HepG2 (cell line): ENCODE results near the gene PIEZO1. TPM values are rescaled to one million over a fixed set of nuclear protein-coding genes. Genes with fewer than 3 reads are reported as not detected.

Experiments
- CCAR2 ChIP-seq: fragments of 200-400 bp; formaldehyde crosslinking; optimal IDR thresholded peaks from 2 replicates; pipeline ENCODE3; 2018; ENCODE audit warnings: low read depth, mild to moderate bottlenecking, low read length, moderate library complexity
- CEBPG ChIP-seq: IDR thresholded peaks from 2 replicates; pipeline ENCODE4 v1.6.1; 2016
- HOXD1 ChIP-seq: sonication (generic); formaldehyde crosslinking; IDR thresholded peaks from 2 replicates; pipeline ENCODE4 v1.5.0; 2020; ENCODE audit warnings: missing genetic modification reagents
- KDM4B ChIP-seq: sonication (generic); formaldehyde crosslinking; IDR thresholded peaks from 2 replicates; pipeline ENCODE4 v1.4.0; 2020; ENCODE audit warnings: missing genetic modification reagents
- MYC ChIP-seq: sonication (generic); formaldehyde crosslinking; IDR thresholded peaks from 2 replicates; pipeline ENCODE4 v1.9.0; 2021; ENCODE audit warnings: missing genetic modification reagents, borderline replicate concordance
- STAG1 ChIP-seq: sonication (generic); formaldehyde crosslinking; IDR thresholded peaks from 2 replicates; pipeline ENCODE4 v1.4.0; 2020; ENCODE audit warnings: missing genetic modification reagents
- TOE1 ChIP-seq: sonication (generic); formaldehyde crosslinking; IDR thresholded peaks from 2 replicates; pipeline ENCODE4 v1.4.0; 2020; ENCODE audit warnings: mild to moderate bottlenecking, missing genetic modification reagents
- ZEB1 ChIP-seq: IDR thresholded peaks from 2 replicates; pipeline ENCODE4 v1.6.1; 2012; ENCODE audit warnings: mild to moderate bottlenecking, low read depth, inconsistent platforms; ENCODE audit not compliant: insufficient replicate concordance
- ZNF143 ChIP-seq: sonication (generic); formaldehyde crosslinking; IDR thresholded peaks from 2 replicates; pipeline ENCODE4 v1.4.0; 2020; ENCODE audit warnings: missing genetic modification reagents
- ZNF605 ChIP-seq: sonication (generic); formaldehyde crosslinking; IDR thresholded peaks from 2 replicates; pipeline ENCODE4 v1.8.0; 2022; ENCODE audit warnings: mild to moderate bottlenecking, missing genetic modification reagents
- ZNF713 ChIP-seq: sonication (generic); formaldehyde crosslinking; IDR thresholded peaks from 2 replicates; pipeline ENCODE4 v1.4.0; 2020; ENCODE audit warnings: mild to moderate bottlenecking, missing genetic modification reagents
- ZNF891 ChIP-seq: sonication (generic); formaldehyde crosslinking; IDR thresholded peaks from 2 replicates; pipeline ENCODE4 v1.5.0; 2020; ENCODE audit warnings: mild to moderate bottlenecking, missing genetic modification reagents
- ZSCAN25 ChIP-seq: sonication (generic); formaldehyde crosslinking; IDR thresholded peaks from 2 replicates; pipeline ENCODE4 v1.8.0; 2022; ENCODE audit warnings: mild to moderate bottlenecking, missing genetic modification reagents
- polyA plus RNA-seq, 8 experiments: library from polyadenylated mRNA; depleted of rRNA in 3 of 8; stranded (reverse) in 7 of 8; unstranded in 1 of 8; fragments of >200 nt; fragmentation: Illumina TruSeq in 4 of 8; extraction: Trizol in 4 of 8; gene quantifications; 2 replicates each; pipeline versions ENCODE4 v1.2.1 to v1.2.3, GENCODE V29; 2011 to 2016; ENCODE audit warnings: low read depth in 4 of 8, missing spikeins in 1 of 8, mixed read lengths in 1 of 8; ENCODE audit not compliant: insufficient read depth in 1 of 8
- total RNA-seq, 5 experiments: library from RNA; depleted of rRNA; stranded (reverse); fragments of >200 nt; fragmentation: Illumina TruSeq; extraction: Trizol; gene quantifications; 2 replicates each; pipeline ENCODE4 v1.2.3, GENCODE V29; 2016; ENCODE audit warnings: low read depth in 1 of 5
- TF ChIP-seq, protein P1 (sequence below): sonication (generic); formaldehyde crosslinking; IDR thresholded peaks from 2 replicates; pipeline ENCODE4 v1.4.0; 2020; ENCODE audit warnings: missing genetic modification reagents
- TF ChIP-seq, protein P2 (sequence below): sonication (generic); formaldehyde crosslinking; IDR thresholded peaks from 2 replicates; pipeline ENCODE4 v1.5.1; 2020; ENCODE audit warnings: mild to moderate bottlenecking, missing genetic modification reagents, moderate library complexity
- TF ChIP-seq, protein P3 (sequence below): sonication (generic); formaldehyde crosslinking; IDR thresholded peaks from 2 replicates; pipeline ENCODE4 v1.8.1; 2022; ENCODE audit warnings: mild to moderate bottlenecking, missing genetic modification reagents
- TF ChIP-seq, protein P4 (sequence below): sonication (generic); formaldehyde crosslinking; IDR thresholded peaks from 2 replicates; pipeline ENCODE4 v1.8.0; 2022; ENCODE audit warnings: missing genetic modification reagents, mild to moderate bottlenecking, borderline replicate concordance
- TF ChIP-seq, protein P5 (sequence below): sonication (generic); formaldehyde crosslinking; IDR thresholded peaks from 2 replicates; pipeline ENCODE4 v1.4.0; 2020; ENCODE audit warnings: missing genetic modification reagents, mild to moderate bottlenecking, borderline replicate concordance

Gene PIEZO1
- total and polyA plus RNA-seq, 2 of the 13 experiments (the other 11 are each of a cell fraction or from before 2014, with no cell fraction given): 67.9 to 85.0 TPM

DNA sequence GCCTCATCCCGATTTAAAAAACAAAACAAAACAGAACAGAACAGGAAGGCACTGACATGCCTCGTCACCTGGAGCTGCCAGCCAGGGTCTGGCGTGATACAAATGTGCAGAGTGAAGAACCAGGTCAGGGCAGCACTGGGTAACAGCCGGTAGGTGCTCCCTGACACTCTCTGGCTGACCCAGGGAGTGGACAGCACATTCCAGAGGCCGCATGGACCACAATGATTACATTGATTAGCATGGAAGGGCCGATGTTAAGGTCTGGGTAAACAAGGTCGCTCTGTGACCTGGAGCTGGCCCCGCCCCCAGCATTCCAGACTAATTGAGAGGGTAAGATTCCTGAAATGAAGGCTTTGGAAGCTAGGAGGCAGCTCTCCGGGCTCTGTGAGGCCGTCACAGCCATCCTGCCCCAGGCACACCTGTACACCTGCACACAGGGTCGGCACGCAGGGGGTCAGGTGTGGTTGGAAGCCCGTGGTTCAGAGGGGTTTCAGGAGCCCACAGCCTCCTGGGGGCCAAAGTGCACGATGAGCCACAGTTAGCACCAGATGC is 21.4 kb downstream of the PIEZO1 start (continued):
- TF ChIP-seq MYC: peak; percentile 93
- TF ChIP-seq ZEB1: peak; percentile 91
- TF ChIP-seq KDM4B (CRISPR knock-in tag): peak; percentile 68; the same call in 1 of the 2 replicates
- 0 out of 2 replicates have a peak, but pooled peaks have one; percentile 72 for TF ChIP-seq HOXD1
- TF ChIP-seq ZNF143 (CRISPR knock-in tag): peak; percentile 16; the same call in 1 of the 2 replicates
- TF ChIP-seq, protein P1, sequence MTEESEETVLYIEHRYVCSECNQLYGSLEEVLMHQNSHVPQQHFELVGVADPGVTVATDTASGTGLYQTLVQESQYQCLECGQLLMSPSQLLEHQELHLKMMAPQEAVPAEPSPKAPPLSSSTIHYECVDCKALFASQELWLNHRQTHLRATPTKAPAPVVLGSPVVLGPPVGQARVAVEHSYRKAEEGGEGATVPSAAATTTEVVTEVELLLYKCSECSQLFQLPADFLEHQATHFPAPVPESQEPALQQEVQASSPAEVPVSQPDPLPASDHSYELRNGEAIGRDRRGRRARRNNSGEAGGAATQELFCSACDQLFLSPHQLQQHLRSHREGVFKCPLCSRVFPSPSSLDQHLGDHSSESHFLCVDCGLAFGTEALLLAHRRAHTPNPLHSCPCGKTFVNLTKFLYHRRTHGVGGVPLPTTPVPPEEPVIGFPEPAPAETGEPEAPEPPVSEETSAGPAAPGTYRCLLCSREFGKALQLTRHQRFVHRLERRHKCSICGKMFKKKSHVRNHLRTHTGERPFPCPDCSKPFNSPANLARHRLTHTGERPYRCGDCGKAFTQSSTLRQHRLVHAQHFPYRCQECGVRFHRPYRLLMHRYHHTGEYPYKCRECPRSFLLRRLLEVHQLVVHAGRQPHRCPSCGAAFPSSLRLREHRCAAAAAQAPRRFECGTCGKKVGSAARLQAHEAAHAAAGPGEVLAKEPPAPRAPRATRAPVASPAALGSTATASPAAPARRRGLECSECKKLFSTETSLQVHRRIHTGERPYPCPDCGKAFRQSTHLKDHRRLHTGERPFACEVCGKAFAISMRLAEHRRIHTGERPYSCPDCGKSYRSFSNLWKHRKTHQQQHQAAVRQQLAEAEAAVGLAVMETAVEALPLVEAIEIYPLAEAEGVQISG (CRISPR knock-in tag): peak; percentile 75
- TF ChIP-seq CEBPG (CRISPR knock-in tag): peak; percentile 70; the same call in 1 of the 2 replicates
- TF ChIP-seq ZNF891 (CRISPR knock-in tag): no peak
- TF ChIP-seq STAG1: peak; percentile 46
- TF ChIP-seq, protein P2, sequence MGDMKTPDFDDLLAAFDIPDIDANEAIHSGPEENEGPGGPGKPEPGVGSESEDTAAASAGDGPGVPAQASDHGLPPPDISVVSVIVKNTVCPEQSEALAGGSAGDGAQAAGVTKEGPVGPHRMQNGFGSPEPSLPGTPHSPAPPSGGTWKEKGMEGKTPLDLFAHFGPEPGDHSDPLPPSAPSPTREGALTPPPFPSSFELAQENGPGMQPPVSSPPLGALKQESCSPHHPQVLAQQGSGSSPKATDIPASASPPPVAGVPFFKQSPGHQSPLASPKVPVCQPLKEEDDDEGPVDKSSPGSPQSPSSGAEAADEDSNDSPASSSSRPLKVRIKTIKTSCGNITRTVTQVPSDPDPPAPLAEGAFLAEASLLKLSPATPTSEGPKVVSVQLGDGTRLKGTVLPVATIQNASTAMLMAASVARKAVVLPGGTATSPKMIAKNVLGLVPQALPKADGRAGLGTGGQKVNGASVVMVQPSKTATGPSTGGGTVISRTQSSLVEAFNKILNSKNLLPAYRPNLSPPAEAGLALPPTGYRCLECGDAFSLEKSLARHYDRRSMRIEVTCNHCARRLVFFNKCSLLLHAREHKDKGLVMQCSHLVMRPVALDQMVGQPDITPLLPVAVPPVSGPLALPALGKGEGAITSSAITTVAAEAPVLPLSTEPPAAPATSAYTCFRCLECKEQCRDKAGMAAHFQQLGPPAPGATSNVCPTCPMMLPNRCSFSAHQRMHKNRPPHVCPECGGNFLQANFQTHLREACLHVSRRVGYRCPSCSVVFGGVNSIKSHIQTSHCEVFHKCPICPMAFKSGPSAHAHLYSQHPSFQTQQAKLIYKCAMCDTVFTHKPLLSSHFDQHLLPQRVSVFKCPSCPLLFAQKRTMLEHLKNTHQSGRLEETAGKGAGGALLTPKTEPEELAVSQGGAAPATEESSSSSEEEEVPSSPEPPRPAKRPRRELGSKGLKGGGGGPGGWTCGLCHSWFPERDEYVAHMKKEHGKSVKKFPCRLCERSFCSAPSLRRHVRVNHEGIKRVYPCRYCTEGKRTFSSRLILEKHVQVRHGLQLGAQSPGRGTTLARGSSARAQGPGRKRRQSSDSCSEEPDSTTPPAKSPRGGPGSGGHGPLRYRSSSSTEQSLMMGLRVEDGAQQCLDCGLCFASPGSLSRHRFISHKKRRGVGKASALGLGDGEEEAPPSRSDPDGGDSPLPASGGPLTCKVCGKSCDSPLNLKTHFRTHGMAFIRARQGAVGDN (CRISPR knock-in tag): peak; percentile 93
- TF ChIP-seq ZNF713 (CRISPR knock-in tag): no peak
- TF ChIP-seq, protein P3, sequence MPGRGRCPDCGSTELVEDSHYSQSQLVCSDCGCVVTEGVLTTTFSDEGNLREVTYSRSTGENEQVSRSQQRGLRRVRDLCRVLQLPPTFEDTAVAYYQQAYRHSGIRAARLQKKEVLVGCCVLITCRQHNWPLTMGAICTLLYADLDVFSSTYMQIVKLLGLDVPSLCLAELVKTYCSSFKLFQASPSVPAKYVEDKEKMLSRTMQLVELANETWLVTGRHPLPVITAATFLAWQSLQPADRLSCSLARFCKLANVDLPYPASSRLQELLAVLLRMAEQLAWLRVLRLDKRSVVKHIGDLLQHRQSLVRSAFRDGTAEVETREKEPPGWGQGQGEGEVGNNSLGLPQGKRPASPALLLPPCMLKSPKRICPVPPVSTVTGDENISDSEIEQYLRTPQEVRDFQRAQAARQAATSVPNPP (CRISPR knock-in tag): no peak
- peak; percentile 53 for TF ChIP-seq CCAR2
- no peak for TF ChIP-seq ZNF605 (CRISPR knock-in tag)
- TF ChIP-seq, protein P4, sequence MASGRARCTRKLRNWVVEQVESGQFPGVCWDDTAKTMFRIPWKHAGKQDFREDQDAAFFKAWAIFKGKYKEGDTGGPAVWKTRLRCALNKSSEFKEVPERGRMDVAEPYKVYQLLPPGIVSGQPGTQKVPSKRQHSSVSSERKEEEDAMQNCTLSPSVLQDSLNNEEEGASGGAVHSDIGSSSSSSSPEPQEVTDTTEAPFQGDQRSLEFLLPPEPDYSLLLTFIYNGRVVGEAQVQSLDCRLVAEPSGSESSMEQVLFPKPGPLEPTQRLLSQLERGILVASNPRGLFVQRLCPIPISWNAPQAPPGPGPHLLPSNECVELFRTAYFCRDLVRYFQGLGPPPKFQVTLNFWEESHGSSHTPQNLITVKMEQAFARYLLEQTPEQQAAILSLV (CRISPR knock-in tag): 0 out of 2 replicates have a peak, but pooled peaks have one; percentile 19
- TF ChIP-seq, protein P5, sequence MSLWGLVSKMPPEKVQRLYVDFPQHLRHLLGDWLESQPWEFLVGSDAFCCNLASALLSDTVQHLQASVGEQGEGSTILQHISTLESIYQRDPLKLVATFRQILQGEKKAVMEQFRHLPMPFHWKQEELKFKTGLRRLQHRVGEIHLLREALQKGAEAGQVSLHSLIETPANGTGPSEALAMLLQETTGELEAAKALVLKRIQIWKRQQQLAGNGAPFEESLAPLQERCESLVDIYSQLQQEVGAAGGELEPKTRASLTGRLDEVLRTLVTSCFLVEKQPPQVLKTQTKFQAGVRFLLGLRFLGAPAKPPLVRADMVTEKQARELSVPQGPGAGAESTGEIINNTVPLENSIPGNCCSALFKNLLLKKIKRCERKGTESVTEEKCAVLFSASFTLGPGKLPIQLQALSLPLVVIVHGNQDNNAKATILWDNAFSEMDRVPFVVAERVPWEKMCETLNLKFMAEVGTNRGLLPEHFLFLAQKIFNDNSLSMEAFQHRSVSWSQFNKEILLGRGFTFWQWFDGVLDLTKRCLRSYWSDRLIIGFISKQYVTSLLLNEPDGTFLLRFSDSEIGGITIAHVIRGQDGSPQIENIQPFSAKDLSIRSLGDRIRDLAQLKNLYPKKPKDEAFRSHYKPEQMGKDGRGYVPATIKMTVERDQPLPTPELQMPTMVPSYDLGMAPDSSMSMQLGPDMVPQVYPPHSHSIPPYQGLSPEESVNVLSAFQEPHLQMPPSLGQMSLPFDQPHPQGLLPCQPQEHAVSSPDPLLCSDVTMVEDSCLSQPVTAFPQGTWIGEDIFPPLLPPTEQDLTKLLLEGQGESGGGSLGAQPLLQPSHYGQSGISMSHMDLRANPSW (CRISPR knock-in tag): peak; percentile 67; the same call in 1 of the 2 replicates
- peak; percentile 94 for TF ChIP-seq TOE1
- 0 out of 2 replicates have a peak, but pooled peaks have one; percentile 54 for TF ChIP-seq ZSCAN25 (CRISPR knock-in tag)
